Right renal cortex interstitium (tissue), 3 donors: Measurements from ENCODE around the gene SH3PXD2A. TPM values are rescaled to one million over a fixed set of nuclear protein-coding genes. Genes with fewer than 3 reads are reported as not detected.

Experiments used
- DNase-seq, 3 donors: peaks; one replicate each; pipeline ENCODE4 v3.0.0-alpha.2; 2013; ENCODE audit warnings: low read depth in 3 of 3, low spot score in 2 of 3
- polyA plus RNA-seq, 3 donors: library from polyadenylated mRNA; unstranded; fragments of 120-200 nt; gene quantifications; one replicate each; pipeline ENCODE4 v1.2.1, GENCODE V29; 2013; ENCODE audit not compliant: insufficient read length in 3 of 3

Gene SH3PXD2A
- polyA plus RNA-seq, 3 donors = 25.6 to 28.5 (median 27.1) TPM

GRCh38 chr10:103575416-103576075 is 279.8 kb downstream of the SH3PXD2A start:
- DNase-seq = no peak

- no peak for DNase-seq
Measured at GRCh38 chr10:103574097-103575061, 281.0 kb downstream of the SH3PXD2A start.

GRCh38 chr10:103573205-103573487 is 282.2 kb downstream of the SH3PXD2A start:
- no peak for DNase-seq

- DNase-seq = no peak
Measured at GRCh38 chr10:103572347-103573204, 282.8 kb downstream of the SH3PXD2A start.

DNA sequence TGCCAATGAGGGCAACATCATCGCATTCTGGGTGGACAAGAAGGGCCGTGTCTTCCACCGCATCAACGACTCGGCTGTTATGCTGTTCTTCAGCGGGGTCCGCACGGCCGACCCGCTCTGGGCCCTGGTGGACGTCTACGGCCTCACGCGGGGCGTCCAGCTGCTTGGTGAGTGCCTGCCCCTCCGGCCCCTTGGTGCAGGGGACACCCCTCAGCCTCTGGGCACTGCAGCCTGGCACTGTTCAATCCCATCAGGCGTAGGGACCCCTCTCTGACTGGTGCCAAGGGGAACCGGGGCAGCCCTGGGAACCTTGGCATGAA is 283.8 kb downstream of the SH3PXD2A start:
- DNase-seq = no peak

GRCh38 chr10:103570844-103571655 is 284.3 kb downstream of the SH3PXD2A start:
- no peak for DNase-seq

DNA sequence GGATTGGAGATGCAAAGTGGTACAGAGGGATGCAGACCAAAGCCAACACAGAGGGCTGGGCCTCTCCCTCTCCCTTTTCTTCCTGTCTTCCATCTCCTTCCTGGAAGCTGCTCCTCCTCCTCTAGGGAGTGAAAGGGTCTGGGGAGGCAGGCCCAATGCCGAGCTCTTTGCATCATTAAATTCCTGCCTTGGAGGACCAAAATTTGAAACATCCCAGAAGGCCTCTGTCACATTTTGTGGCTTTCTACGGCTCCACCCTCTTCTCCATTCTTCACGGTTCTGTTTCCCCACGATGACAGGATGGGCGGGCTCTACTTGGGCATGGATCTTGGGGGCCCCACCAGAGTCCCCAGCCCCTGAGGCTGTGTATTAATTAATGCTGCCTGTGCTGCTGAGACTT is 285.5 kb downstream of the SH3PXD2A start:
- DNase-seq = no peak

DNA sequence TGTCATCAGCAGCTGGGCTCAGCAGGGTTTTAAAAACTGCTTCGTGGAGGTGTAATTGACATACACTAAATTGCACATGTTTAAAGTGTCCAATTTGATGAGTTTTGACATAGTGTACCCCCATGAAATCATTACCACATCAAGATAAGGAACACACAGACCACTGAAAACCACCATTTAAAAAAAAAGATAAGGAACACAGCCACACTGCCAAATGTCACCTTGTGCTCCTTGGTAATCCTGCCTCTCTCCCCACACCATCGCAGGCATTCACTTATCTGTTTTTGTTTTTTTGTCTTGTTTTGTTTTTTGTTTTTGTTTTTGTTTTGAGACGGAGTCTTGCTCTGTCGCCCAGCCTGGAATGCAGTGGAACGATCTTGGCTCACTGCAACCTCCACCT is 286.9 kb downstream of the SH3PXD2A start:
- DNase-seq = no peak

DNA sequence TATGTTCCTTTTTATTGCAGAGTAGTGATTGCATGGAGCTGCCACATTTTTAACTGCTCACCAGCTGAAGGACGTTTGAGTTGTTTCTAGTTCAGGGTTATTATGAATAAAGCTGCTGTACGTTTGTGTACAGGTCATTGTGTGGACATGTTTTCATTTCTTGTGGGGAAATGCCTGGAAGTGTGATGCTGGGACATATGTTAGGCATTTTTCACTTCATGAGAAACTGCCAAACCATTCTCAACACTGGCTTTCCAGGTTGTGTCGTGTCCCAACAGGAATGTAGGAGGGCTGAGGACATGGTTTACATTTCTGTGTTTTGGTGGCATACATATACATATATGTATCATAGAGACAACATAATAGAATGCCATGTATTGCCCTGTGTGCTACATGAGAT is 288.8 kb downstream of the SH3PXD2A start:
- no peak for DNase-seq

DNA sequence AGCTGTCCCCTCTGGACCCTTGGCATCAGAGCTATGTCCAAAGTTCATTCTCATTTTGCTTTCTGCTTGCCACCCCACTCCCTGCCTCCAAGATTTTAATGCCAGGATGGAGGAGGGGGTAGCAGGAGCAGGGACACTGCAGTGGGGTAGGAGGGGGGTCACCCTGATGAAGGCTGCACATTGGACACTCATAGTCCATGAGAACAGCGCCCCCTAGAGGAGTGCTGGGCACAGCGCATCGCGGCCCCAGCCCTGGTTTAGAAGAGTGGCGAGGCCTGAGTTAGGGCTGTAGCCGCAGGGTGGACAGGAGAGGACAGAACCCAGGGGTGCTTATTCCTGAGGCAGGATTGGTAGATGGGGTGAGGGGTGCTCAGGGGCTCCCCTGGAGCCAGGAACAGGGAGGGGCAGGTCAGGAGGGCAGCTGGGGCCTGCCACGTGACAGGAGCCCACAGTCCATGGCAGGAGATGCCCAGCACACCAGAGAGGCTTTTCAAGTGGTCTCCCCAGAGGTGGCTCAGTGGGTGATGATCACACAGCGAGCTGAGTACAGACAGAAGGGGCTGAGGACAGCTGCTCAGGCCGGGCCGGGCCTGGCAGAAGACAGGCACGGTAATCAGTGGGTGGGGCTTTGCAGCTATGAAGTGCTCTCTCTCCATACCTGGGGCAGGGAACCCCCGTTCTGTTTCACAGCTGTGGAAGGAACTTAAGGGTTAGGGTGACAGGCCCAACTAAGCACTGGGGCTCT is 290.4 kb downstream of the SH3PXD2A start:
- no peak for DNase-seq

DNA sequence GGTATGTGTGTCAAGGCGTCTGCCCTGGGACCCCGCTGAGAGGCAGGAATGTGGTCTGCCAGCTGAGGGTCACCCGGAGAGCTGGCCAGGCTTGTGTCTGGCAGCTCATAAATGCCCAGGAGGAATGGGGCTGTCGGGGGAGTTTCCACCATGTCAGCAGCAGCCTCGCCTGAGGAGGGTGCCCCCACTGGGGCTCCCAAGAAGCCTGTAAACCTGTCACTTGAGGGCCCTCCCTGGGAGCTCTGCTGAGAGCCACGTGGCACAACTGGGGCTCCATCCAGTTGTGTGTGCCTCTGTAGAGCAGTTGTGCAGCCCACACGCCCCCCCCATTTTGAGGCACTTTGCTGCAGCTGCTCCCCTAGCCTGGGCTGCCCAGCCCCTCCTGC is 291.3 kb downstream of the SH3PXD2A start:
- no peak for DNase-seq

- no peak for DNase-seq
Measured at GRCh38 chr10:103563231-103564115, 291.9 kb downstream of the SH3PXD2A start.

DNA sequence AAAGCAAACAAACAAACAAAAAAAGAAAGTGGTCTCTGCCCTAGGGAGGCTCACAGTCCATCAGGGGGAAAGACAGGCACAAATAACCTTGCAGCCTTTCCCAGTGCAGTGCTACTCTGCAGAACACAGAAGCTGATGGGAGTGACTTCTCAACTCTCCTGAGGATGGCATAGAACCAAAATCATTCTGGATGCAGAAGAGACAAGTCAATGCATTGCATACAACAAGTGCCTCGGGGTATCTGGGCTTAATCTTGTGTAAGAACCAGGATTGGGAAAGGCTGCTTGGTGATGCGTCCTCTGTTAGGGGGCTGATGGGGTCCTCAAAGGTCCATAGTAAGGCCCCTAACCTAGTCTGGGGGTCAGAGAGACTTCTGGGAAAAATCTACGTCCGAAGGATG is 293.0 kb downstream of the SH3PXD2A start:
- DNase-seq = no peak

DNA sequence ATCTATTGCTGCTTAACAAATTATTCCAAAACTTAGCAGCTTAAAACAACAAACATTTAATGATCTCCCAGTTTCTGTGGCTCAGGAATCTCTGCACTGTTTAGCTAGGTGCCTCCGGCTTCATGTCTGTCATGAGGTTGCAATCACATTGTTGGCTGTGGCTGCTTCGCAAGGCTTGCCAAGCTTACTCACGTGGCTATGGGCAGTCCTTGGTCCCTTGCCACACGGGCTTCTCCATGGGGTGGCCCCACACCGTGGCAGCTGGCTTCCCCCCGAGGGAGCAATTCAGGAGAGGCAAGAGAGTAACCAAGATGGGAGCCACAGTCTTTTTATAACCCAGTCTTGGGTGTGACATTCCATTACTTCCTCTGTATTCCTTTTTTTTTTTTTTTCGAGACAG is 294.5 kb downstream of the SH3PXD2A start:
- no peak for DNase-seq

GRCh38 chr10:103559776-103560175 is 295.6 kb downstream of the SH3PXD2A start:
- DNase-seq = no peak

DNA sequence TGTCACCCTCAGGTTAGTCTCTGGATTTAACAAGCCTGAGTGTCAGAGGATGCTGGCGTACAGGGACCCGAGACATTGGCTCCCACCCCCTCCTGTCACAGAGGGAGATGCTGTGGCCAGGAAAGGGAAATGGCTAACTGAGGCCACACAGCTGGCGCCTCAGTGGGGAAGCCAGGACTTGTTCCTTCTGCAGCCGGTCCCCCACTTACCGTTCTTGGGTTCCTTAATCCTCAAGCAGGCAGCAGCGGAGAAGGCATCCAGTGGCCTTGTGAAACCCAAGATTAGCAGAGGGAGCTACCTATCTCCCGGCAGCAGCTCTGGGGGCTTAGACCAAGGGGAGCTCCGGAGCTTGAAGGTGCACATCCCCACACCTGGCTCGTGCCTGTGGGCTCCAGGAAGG is 296.5 kb downstream of the SH3PXD2A start:
- DNase-seq = no peak

DNA sequence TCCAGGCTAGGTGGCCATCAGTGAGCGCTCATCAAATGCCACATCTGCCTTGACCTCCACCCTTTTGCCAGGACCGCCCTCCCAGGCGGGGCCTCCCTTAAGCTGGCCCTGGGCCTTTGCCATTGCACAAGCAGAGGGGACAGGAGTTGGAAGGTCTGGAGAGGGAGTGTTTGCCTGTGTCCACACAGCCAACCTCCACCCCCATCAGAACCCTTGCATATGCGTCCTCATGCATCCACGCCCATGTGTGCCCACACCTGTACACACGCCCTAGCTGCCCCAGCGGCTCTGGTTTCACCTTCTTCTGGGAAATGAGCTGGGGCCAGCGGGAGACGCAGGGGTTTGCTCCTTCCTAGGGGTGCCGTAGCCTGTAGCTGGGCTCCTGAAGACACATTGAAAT is 297.9 kb downstream of the SH3PXD2A start:
- no peak for DNase-seq

- no peak for DNase-seq
Measured at GRCh38 chr10:103556383-103557007, 298.9 kb downstream of the SH3PXD2A start.
